AG04450 (cell line): ENCODE measurements around the gene CNGB1. TPM values are rescaled to one million over a fixed set of nuclear protein-coding genes. Genes with fewer than 3 reads are reported as not detected.
A peak's percentile ranks its signal among the peaks of the same experiment; 100 is the strongest.
"Not testable (repeated sequence)": the region's sequence is repeated elsewhere in the genome, so short reads cannot be mapped to it uniquely, and the experiment has no call there.

Source experiments
- CTCF ChIA-PET: fragments of 300-600, 350-600 bp; formaldehyde crosslinking; extraction: SDS; loops from one replicate; lab custom pipeline; 2022; ENCODE audit warnings: antibody characterized with exemption, inconsistent platforms; lab: Charles Lee
- POLR2A ChIA-PET: fragments of 350-600 bp; formaldehyde crosslinking; extraction: SDS; loops from one replicate; lab custom pipeline; 2021; ENCODE audit warnings: antibody characterized with exemption, inconsistent platforms; lab: Yijun Ruan, JAX
- DNase-seq: peaks from one replicate; pipeline ENCODE4 v3.0.0-alpha.2; 2011; ENCODE audit warnings: low read depth, low spot score
- H3K27ac ChIP-seq: one replicate; pipeline ENCODE4 v1.5.1; 2012; ENCODE audit warnings: low read depth, low read length, control low read depth
- H3K27me3 ChIP-seq: one replicate; pipeline ENCODE4 v1.6.0; 2012; ENCODE audit warnings: low read length; ENCODE audit not compliant: control insufficient read depth, insufficient read depth
- H3K4me3 ChIP-seq: 2 replicates; pipeline ENCODE4 v1.5.1; 2011; ENCODE audit warnings: mild to moderate bottlenecking, low read depth, low read length, control low read depth
- H3K9me3 ChIP-seq: 2 replicates; pipeline ENCODE4 v1.5.1; 2012; ENCODE audit warnings: low read length; ENCODE audit not compliant: control insufficient read depth, insufficient read depth
- CTCF ChIP-seq: IDR thresholded peaks from 2 replicates; pipeline ENCODE4 v1.5.1; 2011; ENCODE audit warnings: low read depth, low read length, control low read depth, inconsistent platforms
- polyA plus RNA-seq: library from polyadenylated mRNA; depleted of rRNA; stranded (reverse); fragments of >200 nt; gene quantifications from 2 replicates; pipeline ENCODE4 v1.2.3, GENCODE V29; 2011

The CNGB1 gene
- polyA plus RNA-seq, 1 experiment, result not detected

DNA sequence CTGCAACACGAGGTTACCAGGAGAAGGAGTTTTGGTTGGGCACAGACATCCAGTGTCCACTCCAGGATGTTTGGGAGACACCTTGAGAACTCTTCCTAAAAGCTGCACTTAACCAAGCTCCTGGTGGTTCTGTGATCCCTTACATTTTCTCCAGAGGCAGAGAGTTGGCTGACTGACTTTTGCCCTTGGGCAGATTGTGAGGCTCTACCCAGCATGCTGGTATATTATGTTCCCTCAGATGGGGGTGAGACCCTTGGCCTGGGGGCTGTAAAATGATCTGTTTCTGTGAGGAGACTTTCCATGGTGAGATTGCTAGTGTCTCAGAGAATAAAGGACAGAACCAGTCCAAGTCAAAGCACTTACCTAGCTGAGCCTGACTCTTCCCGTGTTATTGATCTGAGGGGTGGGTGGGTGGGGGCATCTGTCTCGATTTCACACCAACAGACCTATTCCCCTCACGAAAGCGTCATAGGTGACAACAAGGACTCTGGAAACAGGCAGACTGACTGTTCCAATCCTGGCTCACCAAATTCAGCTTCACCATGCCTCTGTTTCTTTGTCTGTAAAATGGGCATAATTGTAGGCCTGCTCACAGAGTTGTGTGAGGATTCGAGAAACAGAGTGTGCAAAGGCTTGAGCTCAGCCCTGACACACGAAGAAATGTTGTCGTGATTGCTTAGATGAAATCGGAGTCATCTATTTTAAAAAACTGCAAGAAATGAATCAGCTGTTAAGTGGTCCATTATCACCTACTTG is 42.5 kb upstream of the CNGB1 start:
- no peak for TF ChIP-seq CTCF
- ChIA-PET CTCF (interaction anchor here (0.6 to 1.3 kb wide), 3 partner anchors 84 to 712 kb away, joined by 3 to 7 read pairs (median 6); no protein-coding TSS in a partner anchor), POLR2A (no interaction called here)
- no peak overlapping the region for H3K27ac ChIP-seq
- no peak for DNase-seq
- H3K4me3 ChIP-seq, result no peak overlapping the region
- H3K27me3 ChIP-seq, result no peaks in the 10 kb centered on the region
- no peaks in the 10 kb centered on the region for H3K9me3 ChIP-seq

GRCh38 chr16:58012481-58012880 is 41.6 kb upstream of the CNGB1 start:
- CTCF ChIA-PET, result no interaction called here
- TF ChIP-seq CTCF, result no peak
- no peak overlapping the region for H3K27ac ChIP-seq
- POLR2A ChIA-PET, result no interaction called here
- H3K27me3 ChIP-seq, result no peaks in the 10 kb centered on the region
- H3K4me3 ChIP-seq, result no peak overlapping the region
- no peaks in the 10 kb centered on the region for H3K9me3 ChIP-seq
- no peak for DNase-seq

DNA sequence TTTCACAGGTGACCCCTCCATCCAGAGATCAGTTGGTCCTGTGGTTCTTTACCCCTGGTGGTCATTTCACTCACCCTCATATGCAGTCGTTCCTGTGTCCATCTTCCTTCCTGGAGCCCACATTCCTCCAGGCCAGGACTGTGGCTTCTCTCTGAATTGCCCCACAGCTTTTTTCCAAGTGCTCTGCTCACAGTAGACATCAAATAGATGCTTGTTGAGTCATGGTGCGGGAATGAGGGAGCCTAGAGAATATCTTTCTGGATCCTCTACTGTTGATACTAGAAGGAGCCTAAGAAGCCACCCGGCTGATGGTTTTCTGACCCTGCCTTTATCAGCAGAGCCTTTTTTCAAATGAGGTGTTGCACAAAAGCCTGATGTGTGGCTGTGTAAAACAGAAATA is 40.7 kb upstream of the CNGB1 start:
- DNase-seq, result peak; percentile 52
- CTCF ChIA-PET, result interaction anchor here (1.1 to 1.7 kb wide), 3 partner anchors 105 to 421 kb away, joined by 3 to 9 read pairs (median 3); no protein-coding TSS in a partner anchor

GRCh38 chr16:58010886-58011285 is 40.0 kb upstream of the CNGB1 start:
- H3K9me3 ChIP-seq, result no peaks in the 10 kb centered on the region
- H3K4me3 ChIP-seq, result no peak overlapping the region
- DNase-seq, result no peak
- H3K27me3 ChIP-seq, result no peaks in the 10 kb centered on the region
- no peak overlapping the region for H3K27ac ChIP-seq
- ChIA-PET POLR2A (interaction anchor here (0.6 kb wide), 1 partner anchor 112 kb away, joined by 4 read pairs; no protein-coding TSS in a partner anchor), CTCF (interaction anchor here (1.1 to 2.0 kb wide), 4 partner anchors 104 to 420 kb away, joined by 3 to 9 read pairs (median 5); no protein-coding TSS in a partner anchor)
- no peak for TF ChIP-seq CTCF

More for the DNA sequence above, 40.7 kb upstream of the CNGB1 start:
- no peak overlapping the region for H3K4me3 ChIP-seq
- H3K27me3 ChIP-seq, result no peaks in the 10 kb centered on the region
- POLR2A ChIA-PET, result interaction anchor here (0.7 kb wide), 1 partner anchor 627 kb away, joined by 3 read pairs; no protein-coding TSS in a partner anchor
- no peaks in the 10 kb centered on the region for H3K9me3 ChIP-seq
- TF ChIP-seq CTCF, result peak; percentile 21
- peak overlapping the region; percentile 59 for H3K27ac ChIP-seq

GRCh38 chr16:58009856-58010416 is 39.0 kb upstream of the CNGB1 start:
- ChIA-PET CTCF (interaction anchor here (0.6 to 2.0 kb wide), 3 partner anchors 78 to 112 kb away, joined by 4 to 9 read pairs (median 7); no protein-coding TSS in a partner anchor), POLR2A (no interaction called here)
- TF ChIP-seq CTCF, result no peak

GRCh38 chr16:58004736-58005135 is 33.8 kb upstream of the CNGB1 start:
- CTCF ChIA-PET, result interaction anchor here (0.7 to 8.1 kb wide), 6 partner anchors 98 to 393 kb away, joined by 3 to 47 read pairs (median 3); no protein-coding TSS in a partner anchor
- POLR2A ChIA-PET, H3K27ac ChIP-seq, H3K27me3 ChIP-seq, DNase-seq, H3K9me3 ChIP-seq, H3K4me3 ChIP-seq: not testable (repeated sequence)

More at GRCh38 chr16:58009856-58010416, 39.0 kb upstream of the CNGB1 start:
- Histone ChIP-seq H3K27ac (no peak overlapping the region), H3K27me3 (no peaks in the 10 kb centered on the region), H3K4me3 (no peak overlapping the region), H3K9me3 (no peaks in the 10 kb centered on the region)
- no peak for DNase-seq
